ENCODE data around the gene RNU5B-1.

The RNU5B-1 gene

GRCh38 chr15:65329288-65329983 lies 25.0 kb downstream of the RNU5B-1 start:
- no peak for DNase-seq

DNA sequence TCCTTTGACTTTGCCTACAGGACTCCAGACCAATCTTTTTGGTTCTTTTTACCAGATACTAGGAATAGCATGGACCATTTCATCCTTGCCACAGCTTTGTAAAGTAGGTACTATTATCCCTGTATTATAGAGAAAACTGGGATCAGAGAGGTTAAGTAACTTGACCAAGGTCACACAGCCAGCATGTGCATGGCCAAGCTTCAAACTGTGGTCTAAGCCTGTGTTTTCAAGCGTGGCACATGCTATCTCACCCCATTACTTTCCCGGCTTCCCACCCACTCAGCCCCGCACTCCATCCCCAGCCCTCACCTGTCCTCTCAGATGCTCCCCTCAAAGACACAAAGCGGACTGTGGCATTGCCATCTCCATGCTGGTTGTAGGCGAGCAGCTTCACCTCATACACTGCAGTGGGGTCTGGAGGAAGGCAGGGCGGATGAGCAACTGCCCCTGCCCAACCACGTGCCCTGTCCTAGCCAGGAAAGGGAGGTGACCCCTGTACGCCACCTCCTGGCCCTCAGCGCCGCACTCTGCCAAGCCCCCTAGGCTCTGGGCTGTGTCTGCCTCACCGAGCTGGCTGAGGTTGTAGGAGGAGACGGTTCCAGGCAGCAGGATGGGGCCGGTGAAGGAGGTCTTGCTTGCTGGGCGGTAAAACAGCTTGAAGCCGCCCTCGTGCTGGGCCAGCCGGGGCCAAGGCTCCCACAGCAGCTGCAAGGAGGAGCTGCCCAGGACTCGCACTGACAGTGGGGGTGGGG lies 25.7 kb downstream of the RNU5B-1 start:
- DNase-seq: no peak

DNA sequence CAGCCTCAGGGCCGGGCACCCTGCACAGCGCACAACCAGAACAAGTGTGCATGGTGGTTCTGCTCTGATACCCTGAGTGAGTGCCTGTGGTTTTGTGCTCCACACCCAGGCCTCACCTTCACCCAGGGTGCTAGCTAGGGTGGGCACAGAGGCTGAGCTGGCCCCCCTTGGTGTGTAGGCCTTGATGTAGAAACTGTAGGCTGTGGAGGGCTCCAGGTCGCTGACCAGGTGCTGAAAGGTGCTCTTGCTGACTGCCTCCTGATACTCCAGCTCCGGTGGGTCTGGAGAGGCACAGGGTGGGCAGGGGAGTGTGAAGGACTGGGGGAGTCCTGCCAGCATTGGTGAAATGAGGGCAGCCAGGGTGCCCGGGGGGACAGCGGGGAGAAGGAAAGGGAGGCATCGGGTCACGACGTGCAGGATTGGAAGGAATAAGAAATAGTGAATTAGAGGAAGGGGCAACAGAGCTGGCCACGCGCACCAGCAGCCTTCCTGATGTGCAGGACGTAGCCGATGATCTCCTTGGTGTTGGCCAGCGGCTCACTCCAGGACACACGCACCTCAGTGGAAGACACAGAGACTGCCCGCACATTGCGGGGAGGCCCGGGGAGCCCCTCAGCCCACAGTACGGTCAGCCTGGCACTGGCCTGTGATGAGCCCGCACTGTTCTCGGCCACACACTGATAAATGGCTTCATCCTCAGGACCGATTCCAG lies 26.6 kb downstream of the RNU5B-1 start:
- no peak for DNase-seq

- DNase-seq: no peak
Observed at GRCh38 chr15:65331811-65332210, 27.3 kb downstream of the RNU5B-1 start.

- no peak for DNase-seq
Observed at GRCh38 chr15:65332391-65333147, 28.1 kb downstream of the RNU5B-1 start.

DNA sequence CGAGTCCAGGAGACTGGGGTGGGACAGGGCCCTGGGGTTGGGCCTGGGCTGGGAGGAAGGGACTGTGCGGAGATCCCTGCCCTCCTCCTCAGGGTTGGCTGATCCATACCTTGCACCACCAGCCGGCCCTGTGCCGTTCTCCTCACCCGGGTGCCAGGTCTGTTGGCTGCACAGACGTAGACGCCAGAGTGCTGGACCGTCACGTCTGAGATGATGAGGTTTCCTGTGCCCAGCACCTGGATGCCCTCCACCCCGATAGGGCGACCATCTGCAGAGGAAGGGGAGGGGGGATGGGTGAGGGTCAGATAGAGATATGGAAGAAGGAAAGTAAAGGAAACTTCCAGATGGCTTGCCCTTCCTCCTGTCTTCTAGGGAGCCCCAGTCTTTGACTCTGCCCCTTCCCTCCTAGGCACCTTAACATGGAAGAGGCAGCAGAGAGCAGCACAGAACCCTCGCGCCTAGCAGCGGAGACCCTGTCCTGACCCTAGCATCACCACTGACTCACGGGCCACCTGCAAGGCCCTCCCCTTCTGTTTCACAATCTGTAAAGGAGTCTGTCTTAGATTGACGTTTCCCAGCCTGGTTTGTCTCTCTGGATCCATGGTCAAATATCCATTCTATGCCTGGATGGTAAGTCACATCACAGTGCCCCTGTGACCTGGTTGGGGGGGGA lies 28.8 kb downstream of the RNU5B-1 start:
- DNase-seq: no peak

DNA sequence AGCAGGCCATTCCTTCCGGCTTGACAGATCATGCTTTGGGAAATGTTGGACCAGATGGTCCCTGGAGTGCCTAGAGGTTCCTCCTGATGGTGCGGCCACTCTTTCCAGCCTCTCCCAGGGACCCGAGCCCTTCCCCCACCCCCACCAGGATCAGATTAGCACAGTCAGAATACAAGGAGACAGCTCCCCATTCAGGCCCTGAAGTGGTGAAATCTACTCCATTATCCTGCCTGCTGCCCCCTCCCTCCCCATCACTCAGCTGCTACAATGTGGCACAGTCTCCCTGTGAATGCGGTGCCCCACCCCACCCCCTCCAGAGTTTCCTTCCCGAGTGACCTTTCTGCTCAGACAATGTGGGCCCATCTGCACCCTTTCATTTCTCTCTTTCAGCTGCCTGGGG lies 29.4 kb downstream of the RNU5B-1 start:
- DNase-seq: no peak

- DNase-seq: no peak
Observed at GRCh38 chr15:65334586-65335231, 30.2 kb downstream of the RNU5B-1 start.

DNA sequence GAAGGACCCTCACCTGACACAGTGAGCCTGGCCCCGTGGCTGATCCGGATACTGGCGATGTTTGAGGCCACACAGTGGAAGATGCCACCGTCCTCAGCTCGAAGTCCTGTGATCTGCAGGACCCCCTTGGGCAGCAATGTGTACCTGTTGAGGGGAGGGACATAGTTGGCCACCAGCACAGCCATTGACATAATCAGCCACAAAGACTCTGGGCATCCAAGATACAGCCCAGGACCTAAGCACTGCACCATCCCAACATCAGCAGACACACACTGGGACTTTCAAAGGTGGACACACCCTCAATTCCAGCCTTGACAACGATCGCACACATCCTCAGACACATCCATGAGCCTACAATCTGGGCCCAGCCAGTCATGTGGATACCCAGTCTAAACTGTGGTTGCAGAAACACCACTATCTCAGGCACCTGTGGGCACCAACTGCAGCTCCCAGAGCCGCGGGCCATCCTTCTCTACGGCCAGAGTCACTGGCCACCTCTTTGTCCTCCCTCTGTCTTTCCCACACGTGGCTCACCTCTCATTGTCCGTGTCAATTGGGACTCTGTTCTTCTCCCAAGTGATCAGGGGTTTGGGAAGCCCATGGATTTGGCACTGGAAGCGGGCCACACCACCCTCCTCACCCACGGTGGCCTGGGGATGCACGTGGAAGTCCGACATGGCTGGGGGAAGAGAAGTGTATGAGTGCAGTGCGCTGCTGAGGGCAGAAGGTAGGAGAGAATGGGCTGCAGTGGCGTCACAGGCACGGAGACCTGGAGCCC lies 31.0 kb downstream of the RNU5B-1 start:
- DNase-seq: no peak

DNA sequence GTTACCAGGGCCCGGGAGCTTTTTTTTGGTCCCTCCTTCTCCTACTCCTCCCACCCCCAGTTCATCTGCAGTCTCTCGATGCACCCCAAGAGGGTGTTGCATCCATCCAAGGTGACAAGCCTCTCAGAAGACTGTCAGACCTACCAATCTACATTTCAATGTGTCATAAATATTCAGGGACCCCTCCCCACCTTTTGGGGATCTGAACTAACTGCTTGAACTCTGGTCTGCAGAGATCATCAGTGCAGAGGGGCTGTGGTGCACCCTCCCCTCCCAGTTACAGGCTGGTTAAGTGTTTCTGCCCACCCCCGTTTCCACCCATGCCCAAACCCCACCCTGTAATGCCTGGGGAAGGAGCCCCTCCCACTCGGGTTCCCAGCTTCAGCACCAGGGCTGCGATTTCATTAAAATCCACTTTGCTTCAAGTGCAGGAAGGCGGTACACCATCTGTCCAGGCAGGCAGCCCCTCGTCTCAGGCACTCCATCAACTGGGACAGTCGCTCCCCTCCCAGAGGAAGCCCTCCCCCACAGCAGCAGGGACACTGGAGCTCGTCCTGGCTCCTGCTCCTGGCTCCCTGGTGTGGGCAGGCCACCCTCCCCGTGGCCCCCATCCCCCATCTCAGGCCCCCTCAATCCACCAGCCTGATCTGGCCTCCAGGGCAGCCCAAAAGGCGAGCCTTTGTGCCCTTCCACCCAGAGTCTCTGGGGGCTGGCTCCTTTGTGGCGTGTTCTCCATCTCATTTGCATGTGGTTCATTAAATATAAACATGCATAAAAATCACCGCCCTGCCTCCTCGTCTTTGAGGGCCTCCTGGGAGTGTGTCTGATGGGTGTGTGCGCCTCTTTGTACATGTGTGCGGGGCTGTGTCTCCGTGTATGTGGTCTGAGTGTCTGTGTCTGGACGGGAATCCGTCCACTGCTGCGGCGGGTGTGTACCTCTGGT lies 32.3 kb downstream of the RNU5B-1 start:
- DNase-seq: no peak

- no peak for DNase-seq
Observed at GRCh38 chr15:65337436-65338070, 33.1 kb downstream of the RNU5B-1 start.

GRCh38 chr15:65338366-65338765 lies 33.9 kb downstream of the RNU5B-1 start:
- no peak for DNase-seq

GRCh38 chr15:65338823-65339222 lies 34.3 kb downstream of the RNU5B-1 start:
- no peak for DNase-seq

- DNase-seq: no peak
Observed at GRCh38 chr15:65339416-65339815, 34.9 kb downstream of the RNU5B-1 start.

GRCh38 chr15:65339920-65340319 lies 35.4 kb downstream of the RNU5B-1 start:
- no peak for DNase-seq

DNA sequence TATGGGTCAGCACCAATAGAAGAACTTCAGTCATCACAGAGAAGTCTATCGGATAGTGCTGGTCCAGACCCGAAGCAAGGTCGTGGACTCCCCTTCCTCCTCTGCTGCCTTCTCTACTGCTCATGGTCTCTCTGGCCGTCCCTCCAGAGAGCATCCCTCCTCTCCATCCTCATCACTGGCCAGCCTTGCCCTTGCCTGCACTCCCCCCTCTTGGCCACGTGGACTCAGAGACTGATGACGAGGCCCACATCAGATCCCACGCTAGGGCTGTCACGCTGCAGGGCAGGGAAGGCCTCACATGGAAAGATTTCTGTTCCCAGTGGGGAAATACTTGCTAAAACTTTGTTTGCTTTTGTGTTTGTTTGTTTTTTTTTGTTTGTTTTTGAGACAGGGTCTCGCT lies 38.0 kb downstream of the RNU5B-1 start:
- no peak for DNase-seq

GRCh38 chr15:65343374-65343981 lies 39.0 kb downstream of the RNU5B-1 start:
- DNase-seq: no peak

DNA sequence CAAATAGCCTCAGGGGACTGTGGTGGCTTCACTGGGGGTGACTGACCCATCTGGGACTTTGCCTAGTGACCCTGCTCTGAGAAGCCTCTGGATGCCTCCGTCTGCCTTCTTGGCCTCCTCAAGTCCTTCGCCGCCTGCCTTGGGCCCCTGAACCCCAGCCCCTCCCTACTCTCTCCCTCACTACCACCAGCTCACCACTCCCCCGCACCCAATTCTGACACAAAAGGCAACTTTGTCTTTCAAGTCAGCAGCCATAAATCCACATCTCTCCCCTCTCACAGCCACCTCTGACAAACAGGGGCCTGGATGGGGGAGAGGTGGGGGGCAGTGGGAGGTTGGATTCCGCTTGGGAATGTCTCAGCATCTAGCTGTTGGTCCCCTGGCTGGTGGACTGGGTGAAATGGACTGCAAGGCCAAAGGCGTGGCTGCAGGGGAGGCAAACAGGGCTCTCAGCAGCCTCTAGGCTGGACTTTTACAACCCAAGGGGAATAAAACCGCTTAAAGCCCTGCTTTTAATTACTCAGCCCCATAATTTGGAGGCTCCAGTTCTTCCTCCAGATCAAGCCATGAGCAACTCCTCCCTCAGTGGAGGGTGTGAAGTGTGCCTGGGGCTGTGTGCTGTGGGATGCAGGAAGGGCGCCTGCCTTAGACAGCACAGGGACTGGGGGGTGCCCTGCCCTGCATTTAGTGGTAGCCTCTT lies 39.9 kb downstream of the RNU5B-1 start:
- DNase-seq: no peak
